ENCODE data around the gene SH3TC1.

SH3TC1 gene

GRCh38 chr4:8233672-8234484, 34.8 kb downstream of the SH3TC1 start:
- no peak for DNase-seq

DNA sequence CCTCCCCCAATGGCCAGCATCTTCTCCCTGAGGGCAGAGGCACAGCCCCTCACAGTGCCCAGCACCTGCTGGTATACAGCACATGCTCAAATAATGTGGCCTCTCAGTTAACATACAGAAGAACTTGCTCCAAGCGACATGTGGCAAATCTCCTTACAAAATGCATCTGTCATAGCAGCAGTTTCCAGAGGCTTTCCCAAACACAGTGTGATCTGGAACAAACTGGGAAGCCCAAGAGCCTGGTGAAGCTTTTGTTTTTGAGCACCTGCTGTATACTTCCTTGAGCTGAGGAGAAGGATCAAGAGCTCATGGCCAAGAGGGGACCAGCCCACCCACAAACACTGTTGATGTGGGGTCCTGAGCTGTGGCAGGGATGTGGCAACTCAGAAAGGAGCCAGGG, 35.6 kb downstream of the SH3TC1 start:
- no peak for DNase-seq

DNA sequence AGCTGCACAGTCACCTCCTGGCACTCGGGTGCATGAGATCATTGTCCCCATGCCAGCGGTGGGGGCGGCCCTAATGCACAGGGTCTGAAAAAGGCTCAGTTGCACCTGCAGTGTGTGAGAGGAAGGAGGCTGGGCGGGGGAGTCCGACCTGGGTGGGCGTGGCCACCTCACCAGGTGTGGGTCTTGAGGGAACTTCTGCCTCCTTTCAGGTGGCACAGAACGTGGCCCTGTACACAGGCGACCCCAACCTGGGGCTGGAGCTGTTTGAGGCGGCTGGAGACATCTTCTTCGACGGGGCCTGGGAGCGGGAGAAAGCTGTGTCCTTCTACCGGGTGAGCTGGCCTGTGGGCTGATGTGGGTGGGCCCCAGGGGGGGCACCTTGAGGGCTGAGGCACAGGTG, 36.1 kb downstream of the SH3TC1 start:
- no peak for DNase-seq

DNA sequence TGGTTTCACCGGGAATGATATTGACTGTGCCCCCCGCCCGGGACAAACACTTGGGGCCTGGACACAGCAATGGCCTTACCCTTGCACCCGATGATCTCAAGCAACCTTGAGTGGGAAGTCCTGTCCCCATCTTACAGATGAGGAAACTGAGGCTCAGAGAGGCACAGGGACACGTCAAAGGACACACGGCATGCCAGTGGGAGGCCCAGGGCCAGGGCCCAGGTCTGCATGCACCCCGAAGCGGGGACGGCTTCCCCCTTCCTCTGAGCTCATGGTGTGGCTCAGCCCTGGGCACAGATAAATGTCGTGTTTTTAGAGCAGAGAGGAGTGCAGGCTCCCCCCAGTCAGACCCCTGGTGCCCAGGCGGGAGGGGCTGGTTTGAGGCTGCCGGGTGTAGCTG, 36.6 kb downstream of the SH3TC1 start:
- DNase-seq = no peak

DNA sequence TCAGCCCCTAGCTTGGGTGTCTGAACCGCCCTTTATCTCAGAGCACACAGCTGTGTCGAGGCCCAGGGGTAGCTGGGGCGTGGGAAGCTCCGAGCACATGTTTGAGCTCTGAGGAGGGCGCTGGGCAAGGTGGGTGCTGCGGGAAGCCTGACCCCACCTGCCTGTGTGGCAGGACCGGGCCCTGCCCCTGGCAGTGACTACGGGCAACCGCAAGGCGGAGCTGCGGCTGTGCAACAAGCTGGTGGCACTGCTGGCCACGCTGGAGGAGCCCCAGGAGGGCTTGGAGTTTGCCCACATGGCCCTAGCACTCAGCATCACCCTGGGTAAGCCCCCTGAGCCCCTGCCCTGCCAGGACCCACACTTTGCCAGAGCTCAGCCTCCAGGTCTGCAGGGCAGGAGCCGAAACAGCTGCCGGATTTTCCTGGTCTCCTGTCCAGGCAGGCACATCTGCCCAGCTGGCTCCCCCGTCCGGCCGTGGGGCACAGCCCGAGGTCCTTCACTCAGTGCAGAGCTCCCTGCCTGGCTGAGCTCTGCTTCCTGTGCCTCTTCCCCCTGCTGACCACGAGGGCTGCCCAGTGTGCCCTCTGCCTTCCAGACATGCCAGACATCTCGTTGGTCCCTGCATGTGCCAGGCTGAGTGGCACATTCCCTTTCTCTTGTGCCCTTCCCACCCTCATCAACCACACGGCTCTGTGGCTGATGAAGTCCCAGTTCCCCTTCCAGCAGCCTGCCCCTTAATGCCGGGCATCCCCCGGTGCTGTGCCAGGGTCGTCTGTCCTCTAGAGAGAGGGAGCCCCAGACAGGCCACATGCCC, 37.2 kb downstream of the SH3TC1 start:
- DNase-seq = no peak

DNA sequence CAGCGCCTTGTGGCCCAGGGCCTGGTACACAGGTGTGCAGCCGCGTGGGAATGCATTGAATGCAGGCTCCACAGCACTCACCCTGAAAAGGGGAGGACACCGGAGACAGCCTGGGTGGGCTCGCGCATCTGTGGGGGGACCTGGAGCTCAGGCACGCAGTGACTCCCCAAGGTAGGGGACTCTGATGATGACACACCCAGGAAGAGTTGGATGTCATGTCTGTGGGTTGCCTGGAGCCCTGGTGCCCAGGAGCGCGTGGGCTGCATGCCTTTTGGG, 37.8 kb downstream of the SH3TC1 start:
- DNase-seq = no peak

- DNase-seq = no peak
These were observed 38.3 kb downstream of the SH3TC1 start for GRCh38 chr4:8237256-8237989.

DNA sequence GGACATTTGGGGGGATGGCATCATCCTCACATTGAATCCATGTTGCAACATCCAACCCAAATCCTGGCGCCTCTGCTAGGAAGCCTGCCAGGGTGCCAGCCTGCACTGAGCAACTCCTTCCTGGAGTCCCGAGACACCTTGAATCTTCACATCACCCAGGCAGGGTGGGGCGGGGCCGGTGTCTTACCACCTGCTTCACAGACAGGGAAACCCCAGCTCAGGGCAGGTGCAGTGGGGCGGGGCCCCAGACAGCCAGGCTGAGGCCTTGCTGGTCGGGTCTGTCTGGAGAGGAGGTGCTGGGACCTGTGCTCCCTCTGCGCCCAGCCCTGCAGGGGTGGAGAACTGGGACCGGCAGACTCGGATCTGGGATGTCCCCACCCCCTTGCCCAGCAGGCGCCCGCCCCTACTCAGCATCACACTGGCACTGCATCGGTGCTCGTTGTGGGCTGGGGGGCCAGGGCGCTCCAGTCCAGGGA, 39.0 kb downstream of the SH3TC1 start:
- DNase-seq = peak; percentile 2

- no peak for DNase-seq
These were observed 39.5 kb downstream of the SH3TC1 start for GRCh38 chr4:8238515-8239053.

DNA sequence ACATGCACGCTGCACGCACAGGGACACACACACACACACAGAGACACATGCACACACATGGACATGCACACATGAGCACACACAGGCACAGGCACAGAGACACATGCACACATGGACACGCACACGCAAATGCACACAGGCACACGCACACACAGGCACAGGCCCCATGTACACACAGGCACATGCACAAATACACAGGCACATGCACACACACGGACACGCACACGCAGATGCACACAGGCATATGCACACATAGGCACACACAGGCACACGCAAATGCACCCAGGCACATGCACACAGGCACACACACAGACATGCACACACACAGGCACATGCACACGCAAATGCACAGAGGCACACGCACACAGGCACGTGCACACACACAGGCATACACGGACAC, 40.1 kb downstream of the SH3TC1 start:
- no peak for DNase-seq

DNA sequence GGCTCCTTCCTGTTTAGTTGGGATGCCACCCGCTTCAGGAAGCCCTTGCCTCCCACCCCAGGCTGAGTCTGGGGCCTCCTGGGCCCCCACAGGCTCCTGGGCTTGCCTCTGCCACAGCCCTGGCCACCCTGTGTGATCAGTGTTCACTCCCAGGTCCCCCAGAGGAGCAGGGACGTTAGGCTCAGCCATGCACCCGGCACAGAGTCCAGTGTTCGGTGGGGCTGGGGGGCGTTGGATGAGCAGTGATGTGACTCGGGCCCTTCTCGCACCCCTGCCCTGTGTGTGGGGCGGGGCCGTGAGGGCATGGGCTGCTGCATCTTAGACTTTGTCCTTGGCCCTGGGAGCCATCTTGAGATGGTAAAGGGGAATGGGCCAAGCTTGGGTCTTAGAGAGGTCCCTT, 40.6 kb downstream of the SH3TC1 start:
- DNase-seq = no peak

- DNase-seq = no peak
These were observed 41.3 kb downstream of the SH3TC1 start for GRCh38 chr4:8240211-8241041.

DNA sequence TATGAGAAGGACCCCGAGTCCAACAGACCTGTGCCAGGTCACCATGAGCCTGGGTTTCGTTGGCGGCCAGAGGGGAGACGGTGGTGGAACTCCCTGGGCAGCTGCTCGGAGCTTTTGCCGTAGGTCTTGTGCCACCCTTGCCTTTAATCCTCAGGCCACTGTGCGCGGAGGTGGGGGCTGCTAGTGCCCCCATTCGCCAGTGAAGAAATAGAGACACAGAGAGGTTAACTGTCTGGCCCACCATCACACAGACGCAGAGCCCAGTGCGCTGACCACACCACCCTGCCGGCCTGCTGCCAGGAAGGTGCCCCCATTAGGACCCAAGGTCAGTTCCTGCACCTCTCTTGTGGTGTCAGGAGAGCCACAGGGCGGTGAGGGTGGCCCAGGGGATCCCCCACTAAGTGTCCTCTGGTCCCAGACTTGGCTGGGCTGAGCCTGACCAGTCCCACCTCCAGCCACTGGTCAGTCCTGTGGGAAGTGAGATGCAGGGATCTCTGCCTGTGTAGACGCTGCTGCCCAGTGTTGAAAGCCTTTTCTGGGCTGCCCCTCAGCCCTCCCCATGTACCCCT, 42.2 kb downstream of the SH3TC1 start:
- no peak for DNase-seq

DNA sequence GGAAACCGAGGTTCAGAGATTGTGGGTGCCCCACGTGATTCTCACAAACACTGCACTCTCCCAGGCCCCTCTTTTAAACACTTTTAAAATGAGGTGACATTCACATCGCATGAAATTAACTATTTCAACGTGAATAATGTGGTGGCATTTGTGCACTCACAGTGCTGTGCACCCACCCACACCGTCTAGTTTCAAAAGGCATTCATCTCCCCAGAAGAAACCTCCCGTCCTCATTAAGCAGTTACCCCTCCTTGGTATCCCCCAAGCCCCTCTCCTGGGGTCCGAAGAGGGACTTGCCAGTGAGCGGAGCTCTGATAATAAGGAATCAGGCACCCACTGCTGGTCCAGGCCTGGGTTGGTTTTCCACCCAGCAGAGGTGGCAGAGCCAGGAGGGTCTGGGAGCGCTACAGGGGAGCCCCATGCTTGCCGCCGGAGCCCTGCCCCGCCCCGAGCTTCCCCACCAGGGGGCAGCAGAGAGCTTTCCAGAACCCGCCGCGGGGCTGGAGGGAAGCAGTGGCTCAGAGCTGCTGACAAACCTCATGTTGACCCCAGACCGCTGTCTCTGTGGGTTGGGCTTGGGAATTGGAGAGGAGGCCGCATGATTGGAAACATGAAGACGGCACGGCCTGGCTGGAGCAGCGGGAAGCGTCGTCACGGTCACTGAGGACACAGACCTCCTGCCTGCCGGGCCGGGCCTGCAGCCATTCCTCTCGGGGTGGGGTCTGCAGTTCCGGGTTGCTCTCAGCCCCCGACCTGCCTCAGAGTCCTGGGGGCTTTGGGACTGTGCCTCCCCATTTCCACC, 43.0 kb downstream of the SH3TC1 start:
- peak; percentile 60 for DNase-seq

DNA sequence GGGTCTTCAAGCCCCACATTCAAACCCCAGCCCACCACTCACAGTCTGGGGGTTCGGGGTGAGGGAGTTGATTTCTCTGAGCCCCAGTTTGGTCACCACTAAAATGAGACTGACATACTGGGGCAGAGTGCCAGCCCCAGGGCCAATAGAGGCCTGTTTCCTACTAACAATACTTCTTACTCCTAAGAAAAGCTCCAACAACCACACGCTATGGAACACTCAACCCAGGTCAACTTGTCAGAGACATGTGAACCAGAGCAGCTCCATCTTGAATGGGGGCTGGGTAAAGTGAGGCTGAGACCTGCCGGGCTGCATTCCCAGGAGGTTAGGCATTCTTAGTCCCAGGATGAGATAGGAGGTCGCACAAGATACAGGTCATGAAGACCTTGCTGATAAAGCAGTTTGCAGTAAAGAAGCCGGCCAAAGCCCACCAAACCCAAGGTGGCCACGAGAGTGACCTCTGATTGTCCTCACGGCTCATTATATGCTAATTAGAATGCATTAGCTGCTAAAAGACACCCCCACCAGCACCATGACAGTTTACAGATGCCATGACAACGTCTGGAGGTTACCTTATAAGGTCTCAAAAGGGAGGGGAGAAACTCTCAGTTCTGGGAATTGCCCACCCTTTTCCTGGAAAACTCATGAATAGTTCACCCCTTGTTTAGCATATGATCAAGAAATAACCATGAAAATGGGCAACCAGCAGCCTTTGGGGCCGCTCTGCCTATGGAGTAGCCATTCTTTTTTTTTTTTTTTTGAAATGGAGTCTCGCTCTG, 43.9 kb downstream of the SH3TC1 start:
- no peak for DNase-seq

DNA sequence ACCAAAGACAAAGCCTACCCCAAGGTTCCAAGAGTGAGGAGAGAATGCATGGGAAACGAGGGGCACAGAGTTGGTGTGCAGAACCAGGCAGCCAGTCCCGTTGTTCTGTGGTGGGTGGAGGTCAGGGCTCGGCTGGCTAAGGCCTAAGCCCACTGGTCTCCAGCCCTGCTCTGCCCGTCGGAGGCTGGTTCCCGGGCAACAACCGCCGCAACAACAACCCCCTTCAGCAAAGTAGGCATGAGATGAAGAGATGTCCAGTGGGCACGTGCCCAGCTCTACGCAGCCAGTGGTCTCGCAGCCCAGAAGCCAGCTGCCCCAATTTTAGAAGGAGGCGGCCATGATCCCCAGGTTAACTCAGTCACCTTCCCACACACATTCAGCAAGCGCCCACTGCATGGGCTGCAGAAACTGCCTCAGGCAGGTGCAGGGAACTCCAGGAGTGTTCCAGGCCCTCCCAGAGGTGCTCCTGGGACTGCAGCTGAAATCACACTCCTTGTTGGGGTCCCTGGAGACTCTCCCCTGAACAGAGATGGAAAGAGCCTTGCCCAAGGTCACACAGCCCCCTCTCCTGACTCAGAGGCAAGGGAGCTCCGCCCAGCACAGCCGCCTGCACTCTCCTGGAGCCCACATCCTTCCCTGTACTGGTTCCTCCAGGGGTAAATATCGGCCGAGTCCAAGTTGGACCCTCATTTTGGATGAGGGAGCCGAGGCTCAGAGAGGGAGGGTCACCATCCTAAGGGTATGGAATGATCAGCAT, 45.1 kb downstream of the SH3TC1 start:
- DNase-seq = no peak

GRCh38 chr4:8244931-8245460, 45.9 kb downstream of the SH3TC1 start:
- DNase-seq = no peak

- DNase-seq = no peak
These were observed 47.1 kb downstream of the SH3TC1 start for GRCh38 chr4:8245884-8246833.
